ENCODE data around the gene EIF4E3. TPM values are rescaled to one million over a fixed set of nuclear protein-coding genes. Genes with fewer than 3 reads are reported as not detected.

EIF4E3 gene
- total RNA-seq, 1 experiment from 2014 or later, result 4.1 TPM

DNA sequence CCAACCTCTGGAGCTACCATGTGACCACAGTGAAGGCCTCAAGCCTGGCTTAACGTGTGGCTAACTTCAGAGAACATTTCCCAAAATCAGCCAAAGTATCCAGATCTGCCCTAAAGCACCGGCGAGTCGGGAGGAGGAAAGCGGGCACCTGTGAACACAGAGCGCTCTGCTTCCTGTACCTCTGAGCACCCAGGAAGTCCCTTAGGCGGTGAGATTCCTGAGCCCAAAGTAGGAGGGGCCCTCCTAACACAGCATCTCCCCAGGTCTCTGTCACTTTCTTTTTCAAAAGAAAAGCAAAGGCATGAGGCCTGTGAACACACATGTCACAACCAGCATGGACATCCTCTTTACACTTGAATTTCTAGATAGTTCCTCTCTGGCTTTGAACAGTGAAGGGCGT is 944 bp upstream of the EIF4E3 start:
- no peak for DNase-seq (ENCODE audit: low read depth, low spot score)
- in situ Hi-C loops (cut with HindIII; ENCODE audit: low pct_unique_long_range_greater_than_20kb, low sequenced_read_pairs), result no loop called here

DNA sequence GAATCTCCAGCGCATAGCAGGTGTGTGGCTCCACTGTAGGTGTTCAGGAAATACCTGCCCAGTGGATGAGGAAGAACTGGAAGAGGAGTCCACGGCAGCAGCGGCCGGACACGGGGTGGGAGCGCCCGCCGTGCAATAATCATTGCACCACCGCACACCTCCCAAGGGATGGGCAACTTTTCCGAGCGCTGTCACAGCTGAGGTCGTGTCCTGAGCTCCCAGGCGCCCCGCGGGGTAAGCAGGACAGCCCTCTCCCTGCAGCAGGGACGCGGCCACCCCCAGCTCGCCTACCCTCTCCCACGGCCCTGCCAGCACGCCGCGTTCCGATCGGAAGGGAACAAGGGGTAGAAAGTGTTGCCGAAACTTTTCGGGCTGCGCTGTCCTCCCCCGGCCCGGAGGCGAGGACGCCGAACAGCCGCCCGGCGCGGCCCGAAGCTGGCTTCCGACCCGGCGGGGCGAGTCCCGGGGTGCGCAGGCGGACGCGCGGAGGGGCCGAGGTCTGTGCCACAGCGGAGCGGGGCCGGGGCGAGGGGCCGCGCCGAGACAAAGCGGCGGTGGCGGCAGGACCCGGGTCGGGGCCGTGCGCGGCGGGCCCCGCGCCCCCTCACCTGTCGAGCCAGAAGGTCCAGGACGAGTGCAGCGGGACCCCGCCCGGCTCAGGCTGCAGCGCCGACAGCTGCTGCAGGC is 475 bp downstream of the EIF4E3 start:
- DNase-seq (ENCODE audit: low read depth, low spot score), result peak; percentile 9
- in situ Hi-C loops (cut with HindIII; ENCODE audit: low pct_unique_long_range_greater_than_20kb, low sequenced_read_pairs), result no loop called here

DNA sequence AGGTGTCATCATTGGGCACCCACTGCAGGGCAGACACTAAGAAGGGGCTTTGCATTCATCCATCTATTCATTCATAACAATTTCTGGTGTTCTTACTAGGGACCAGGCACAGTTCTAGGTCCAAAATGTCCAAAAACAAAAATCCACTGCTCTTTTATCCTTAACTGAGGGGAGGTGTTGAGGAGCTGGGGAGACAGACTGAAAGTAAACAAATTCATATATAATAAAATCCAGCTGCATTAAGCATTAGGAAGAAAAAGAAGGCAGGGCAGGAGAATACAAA is 1.1 kb downstream of the EIF4E3 start:
- in situ Hi-C loops (cut with HindIII; ENCODE audit: low pct_unique_long_range_greater_than_20kb, low sequenced_read_pairs), result no loop called here
- DNase-seq (ENCODE audit: low read depth, low spot score), result no peak

DNA sequence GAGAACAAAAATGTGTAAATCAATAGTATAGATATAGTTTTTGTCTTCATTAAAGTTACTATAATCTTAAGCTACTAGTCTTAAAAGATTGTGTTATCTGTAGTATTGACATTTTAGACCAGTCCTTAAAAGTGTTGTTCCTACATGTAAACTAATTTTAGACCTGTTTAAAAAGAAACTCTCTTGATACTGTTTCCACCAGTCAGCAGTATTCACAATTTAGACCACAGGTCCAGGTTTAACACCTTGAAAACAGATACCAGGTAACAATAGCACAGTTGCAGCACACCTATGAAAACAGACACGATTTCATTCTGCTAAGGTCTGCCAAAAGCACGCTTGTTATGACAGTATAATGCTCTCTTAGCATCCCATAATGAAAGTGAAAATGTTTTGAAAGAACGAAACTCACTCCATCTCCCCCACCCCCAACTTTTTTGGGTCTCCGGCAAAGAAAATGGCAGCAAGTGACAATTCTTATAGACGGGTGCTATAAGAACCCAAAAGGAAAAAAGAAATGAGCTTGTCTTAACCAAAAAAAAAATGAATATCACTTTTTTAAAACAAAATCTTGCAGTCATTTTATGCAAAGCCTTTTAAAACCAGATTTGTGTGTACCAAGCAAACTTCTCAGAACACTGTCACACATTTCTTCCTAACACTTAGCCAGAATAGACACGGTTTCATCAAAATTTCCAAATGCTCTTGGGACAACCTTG is 1.6 kb downstream of the EIF4E3 start:
- in situ Hi-C loops (cut with HindIII; ENCODE audit: low pct_unique_long_range_greater_than_20kb, low sequenced_read_pairs), result no loop called here
- no peak for DNase-seq (ENCODE audit: low read depth, low spot score)

DNA sequence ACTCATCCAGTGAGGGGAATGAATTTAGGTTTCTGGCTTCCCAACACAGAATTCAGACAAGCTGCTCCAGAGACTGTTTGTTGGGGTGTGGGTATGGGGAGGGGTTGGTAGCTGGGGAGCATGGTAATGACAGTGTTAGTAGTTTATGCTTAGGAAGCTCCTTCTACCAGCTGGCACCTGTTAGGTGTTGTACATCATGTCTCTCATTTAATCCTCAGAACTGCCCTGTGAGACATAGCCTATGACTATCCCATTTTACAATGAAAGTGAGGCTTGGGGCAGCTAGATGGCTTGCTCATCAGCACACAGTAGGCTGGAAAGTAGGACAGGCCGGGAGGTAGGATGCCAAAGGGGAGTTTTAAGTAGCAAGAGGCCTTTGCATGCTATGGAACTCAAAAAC is 2.5 kb downstream of the EIF4E3 start:
- no peak for DNase-seq (ENCODE audit: low read depth, low spot score)
- in situ Hi-C loops (cut with HindIII; ENCODE audit: low pct_unique_long_range_greater_than_20kb, low sequenced_read_pairs), result no loop called here

DNA sequence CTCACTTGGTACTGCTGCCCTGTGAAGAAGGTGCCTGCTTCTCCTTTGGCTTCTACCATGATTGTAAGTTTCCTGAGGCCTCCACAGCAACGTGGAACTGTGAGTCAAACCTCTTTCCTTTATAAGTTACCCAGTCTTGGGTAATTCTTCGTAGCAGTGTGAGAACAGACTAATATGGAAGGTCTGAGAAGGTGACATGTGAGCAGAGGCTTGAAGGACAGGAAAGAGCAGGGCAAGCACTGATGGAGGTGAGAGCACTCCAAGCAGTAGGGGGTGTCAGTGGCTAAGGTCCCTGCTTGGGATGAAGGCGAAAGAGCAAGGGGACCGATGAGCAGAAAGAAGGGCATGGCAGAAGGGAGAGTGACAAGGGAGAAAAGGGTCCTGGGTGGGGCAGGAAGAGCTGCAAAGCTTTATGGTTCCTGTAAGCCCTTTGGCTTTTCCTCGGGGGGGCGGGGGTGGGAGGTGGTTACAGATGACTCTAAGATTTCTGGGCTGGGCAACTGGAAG is 3.5 kb downstream of the EIF4E3 start:
- in situ Hi-C loops (cut with HindIII; ENCODE audit: low pct_unique_long_range_greater_than_20kb, low sequenced_read_pairs), result no loop called here
- DNase-seq (ENCODE audit: low read depth, low spot score), result no peak

DNA sequence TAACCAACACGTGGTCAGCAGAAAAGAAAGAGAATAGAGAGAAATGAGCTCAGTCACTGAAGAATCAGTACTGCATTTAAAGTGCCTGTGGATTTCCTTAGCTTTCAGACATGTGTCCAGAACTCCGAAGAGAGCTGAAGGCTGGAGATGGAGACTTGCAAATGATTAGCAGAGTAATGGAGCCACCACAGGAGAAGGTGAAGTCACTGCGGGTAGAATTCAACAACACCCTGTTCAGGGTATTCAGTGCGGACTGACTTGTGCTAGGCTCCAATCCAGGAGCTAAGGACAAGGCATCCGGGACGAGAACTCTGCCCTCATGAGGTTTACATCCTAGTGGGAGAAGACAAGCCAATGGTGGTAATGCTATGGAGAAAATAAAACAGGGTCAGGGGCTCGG is 4.2 kb downstream of the EIF4E3 start:
- in situ Hi-C loops (cut with HindIII; ENCODE audit: low pct_unique_long_range_greater_than_20kb, low sequenced_read_pairs), result no loop called here
- DNase-seq (ENCODE audit: low read depth, low spot score), result no peak

DNA sequence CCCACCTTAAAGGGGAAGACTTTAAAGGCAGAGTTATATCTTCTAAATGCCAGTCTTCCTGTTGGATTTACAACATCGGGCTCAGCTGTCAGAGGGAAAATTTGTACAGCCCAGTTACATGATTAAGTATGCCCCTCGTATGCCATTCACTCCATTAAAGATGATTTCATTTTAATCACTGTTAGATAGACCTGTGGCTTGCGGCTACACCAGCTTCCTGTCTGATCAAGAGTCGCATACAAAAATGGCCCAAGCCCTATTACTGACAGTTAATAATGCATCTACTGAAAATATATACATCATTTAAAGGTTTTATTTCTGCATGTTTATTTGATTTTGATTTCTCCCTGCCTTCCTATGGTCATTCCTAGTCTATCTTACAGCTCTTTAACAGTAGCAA is 7.1 kb downstream of the EIF4E3 start:
- in situ Hi-C loops (cut with HindIII; ENCODE audit: low pct_unique_long_range_greater_than_20kb, low sequenced_read_pairs), result no loop called here
- DNase-seq (ENCODE audit: low read depth, low spot score), result no peak

DNA sequence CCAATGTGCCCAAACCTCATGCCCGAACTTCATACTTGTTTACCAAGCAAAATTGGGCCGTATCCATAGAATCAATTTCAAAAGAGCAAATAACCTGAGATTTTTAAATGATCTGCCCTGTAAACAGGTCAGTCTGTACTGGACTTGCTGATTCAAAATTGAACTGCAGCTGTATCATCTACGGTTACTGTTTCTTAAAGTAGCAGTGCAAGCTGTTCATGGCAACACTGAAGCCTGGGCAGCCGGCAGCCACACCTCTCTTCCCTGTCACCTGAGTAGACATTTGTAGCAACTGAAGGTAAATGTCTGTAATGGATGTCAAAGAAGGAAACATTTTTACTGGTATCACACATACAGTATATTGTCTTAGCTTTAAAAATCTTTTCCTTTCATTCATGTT is 10.6 kb downstream of the EIF4E3 start:
- DNase-seq (ENCODE audit: low read depth, low spot score), result no peak
- in situ Hi-C loops (cut with HindIII; ENCODE audit: low pct_unique_long_range_greater_than_20kb, low sequenced_read_pairs), result no loop called here

DNA sequence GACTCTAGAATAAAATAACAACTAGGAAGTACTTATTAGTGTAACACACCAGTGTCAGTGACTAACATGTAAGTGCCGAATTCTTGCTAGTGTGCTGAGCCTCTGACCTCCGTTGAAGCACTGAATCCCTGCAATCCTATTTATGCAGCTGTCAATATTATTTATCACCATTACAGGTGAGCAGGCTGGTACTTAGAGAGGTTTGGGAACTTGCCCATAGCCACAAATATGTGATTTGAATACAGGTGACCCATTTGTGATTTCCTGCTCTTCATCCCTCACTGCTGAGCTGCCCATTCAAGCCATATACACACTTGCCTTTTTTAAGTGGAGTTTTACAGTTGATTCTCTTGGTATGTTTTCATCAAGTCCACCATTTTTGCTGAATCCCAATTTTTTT is 12.2 kb downstream of the EIF4E3 start:
- in situ Hi-C loops (cut with HindIII; ENCODE audit: low pct_unique_long_range_greater_than_20kb, low sequenced_read_pairs), result no loop called here

DNA sequence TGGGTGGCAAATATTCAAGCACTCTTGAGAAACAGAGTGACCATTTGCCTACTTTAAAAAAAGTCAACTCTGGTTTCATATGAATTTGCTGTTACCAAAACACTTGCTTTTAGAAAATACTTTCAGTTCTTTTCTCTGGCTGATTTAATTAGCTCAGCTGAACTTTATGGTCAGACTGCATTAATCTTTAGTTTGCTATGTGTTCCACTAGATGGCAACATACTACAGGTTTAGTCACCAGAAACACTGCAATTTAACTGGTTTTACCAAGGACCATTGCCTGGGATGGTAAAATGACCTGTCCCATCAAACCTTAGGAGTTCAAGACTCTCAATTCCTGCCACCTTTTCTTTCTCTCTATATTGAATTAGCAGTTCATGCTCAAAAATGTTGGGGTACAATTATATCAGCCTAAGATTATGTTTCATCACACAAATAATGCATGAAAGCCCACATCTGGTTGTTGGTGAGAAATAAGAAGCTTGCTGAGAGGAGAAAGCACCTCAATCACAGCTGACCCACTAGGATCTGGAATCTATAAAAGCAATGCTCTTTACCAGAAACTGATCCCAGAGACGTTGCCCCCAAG is 14.2 kb downstream of the EIF4E3 start:
- peak; percentile 75 for DNase-seq (ENCODE audit: low read depth, low spot score)
- in situ Hi-C loops (cut with HindIII; ENCODE audit: low pct_unique_long_range_greater_than_20kb, low sequenced_read_pairs), result no loop called here

More for the DNA sequence above, 12.2 kb downstream of the EIF4E3 start:
- DNase-seq (ENCODE audit: low read depth, low spot score), result no peak

DNA sequence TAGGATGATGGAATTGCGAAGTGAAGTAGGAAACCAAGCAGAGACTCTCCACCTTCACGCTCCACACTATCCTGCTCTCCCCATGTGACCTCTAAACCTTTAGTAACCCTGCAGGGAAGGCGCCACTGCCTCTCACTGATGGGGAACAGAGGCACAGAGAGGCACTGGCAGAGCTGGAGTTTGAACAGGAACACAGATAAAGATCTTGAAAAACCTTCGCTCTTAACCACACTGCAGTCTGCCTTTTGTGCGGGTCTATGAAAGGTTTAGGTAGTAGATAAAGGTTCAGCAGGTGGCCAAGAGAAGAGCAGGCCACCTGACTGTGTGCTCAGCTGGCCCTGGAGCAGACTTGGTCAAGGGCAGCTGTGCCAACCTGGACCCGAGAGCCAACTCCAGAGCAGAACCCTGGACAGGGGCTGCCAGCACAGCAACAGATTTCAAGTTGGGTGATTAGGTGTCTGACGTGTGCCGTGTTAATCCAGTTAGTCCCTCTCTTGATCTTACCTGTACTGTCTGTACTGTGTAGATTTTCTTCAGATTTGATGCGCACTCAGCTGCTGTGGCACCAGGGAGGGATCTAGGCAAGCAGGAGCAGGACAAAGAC is 15.2 kb downstream of the EIF4E3 start:
- in situ Hi-C loops (cut with HindIII; ENCODE audit: low pct_unique_long_range_greater_than_20kb, low sequenced_read_pairs), result no loop called here
- no peak for DNase-seq (ENCODE audit: low read depth, low spot score)

DNA sequence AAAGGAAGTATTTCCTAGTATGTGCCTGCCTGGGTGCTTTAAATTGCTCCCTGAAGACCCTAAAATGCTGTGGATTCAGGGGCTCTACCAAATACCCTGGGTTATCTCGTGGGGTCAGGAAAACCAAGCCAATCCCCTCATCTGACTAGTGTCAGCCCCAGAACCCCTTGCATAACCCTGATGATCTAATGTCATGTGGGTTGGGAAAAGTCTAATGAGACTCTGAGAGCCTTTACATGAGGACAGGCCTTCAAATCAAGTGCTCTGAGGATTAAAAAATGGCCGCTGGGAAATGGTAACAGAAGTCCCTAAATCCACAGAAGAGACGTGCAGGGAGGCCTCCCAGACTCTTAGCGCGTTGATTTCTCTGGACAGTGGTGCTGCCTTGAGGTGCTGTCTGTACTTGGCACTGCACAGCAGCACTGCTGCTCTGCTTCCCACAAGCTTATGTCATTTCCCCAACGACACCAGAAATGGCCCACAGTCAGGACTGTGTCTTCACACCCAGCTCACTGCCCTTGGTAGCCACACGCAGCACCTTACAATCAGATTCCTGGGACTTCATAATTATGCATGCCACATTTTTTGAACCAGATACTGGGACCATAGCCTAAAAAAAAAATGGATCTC is 16.6 kb downstream of the EIF4E3 start:
- in situ Hi-C loops (cut with HindIII; ENCODE audit: low pct_unique_long_range_greater_than_20kb, low sequenced_read_pairs), result no loop called here
- DNase-seq (ENCODE audit: low read depth, low spot score), result no peak

DNA sequence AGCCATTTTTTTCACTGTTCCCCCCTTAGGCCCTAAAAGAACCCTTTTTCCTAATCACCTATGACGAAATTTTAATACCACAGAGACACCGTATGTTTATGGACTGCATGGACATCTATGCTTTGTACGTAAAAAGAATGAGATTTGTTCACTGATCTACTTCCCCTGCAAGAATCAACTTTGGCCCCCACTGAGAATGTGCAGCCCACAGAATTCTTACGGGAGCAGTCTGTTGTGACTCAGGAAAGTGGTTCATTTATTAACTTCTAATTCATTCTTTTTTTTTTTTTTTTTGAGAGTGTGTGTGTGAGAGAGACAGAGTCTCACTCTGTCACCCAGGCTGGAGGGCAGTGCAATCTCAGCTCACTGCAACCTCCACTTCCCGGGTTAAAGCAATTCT is 17.6 kb downstream of the EIF4E3 start:
- in situ Hi-C loops (cut with HindIII; ENCODE audit: low pct_unique_long_range_greater_than_20kb, low sequenced_read_pairs), result no loop called here
- no peak for DNase-seq (ENCODE audit: low read depth, low spot score)

DNA sequence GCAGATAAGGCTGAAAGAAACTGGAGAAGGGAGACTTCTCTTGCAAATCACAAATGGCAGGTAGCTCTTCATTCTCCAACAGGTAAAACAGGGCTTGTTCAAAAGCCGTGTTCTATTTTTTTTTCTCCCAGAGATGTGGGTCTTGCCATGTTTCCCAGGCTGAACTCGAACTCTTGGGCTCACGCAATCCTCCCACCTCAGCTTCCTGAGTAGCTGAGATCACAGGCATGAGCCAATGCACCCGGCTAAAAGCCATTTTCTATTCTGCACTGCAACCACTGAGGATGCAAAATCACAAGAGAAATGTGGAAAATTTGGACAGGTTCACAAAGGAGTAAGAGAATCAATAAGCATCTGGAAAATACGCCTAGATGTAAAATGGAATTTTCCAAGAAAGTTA is 19.5 kb downstream of the EIF4E3 start:
- in situ Hi-C loops (cut with HindIII; ENCODE audit: low pct_unique_long_range_greater_than_20kb, low sequenced_read_pairs), result no loop called here
- no peak for DNase-seq (ENCODE audit: low read depth, low spot score)

DNA sequence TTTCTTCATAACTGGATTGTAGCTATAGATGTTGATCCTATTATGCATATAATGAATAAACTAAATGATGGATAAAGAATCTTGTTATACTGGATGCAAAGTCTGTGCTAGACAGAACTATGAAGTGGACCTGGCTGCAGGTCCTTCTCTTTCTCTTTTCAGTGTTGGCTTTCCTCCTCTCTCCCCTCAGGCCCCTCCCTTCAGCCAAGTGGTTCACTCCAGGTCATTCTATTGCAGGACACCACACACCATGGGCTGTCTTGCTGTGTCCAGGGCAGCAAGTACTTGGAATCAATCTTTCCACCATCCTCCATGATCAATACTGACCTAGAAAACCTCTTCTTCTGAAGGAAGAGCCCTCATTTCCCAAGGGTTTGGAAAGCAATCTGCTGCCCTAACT is 20.3 kb downstream of the EIF4E3 start:
- DNase-seq (ENCODE audit: low read depth, low spot score), result no peak
- in situ Hi-C loops (cut with HindIII; ENCODE audit: low pct_unique_long_range_greater_than_20kb, low sequenced_read_pairs), result no loop called here

DNA sequence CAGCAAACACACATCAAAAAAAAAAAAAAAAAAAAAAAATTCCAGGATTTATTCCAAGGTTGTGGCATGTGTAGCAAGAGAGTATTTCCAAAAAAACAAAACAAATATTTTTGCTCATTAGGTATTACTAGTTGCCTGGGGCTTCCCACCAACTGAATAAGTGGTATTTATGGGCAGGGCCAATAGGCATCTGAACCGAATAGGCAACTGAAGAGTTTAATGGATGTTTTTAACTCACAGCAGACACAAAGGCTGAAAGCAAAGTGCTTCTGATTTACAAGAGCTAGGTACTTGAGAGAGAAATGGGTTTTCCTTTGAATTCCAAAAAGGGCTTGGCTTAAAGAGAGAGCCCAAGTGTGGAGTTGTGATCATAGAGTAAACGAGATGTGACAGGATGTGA is 21.4 kb downstream of the EIF4E3 start:
- in situ Hi-C loops (cut with HindIII; ENCODE audit: low pct_unique_long_range_greater_than_20kb, low sequenced_read_pairs), result no loop called here

More for the DNA sequence above, 21.4 kb downstream of the EIF4E3 start:
- DNase-seq (ENCODE audit: low read depth, low spot score), result no peak
